Adipose tissue (tissue), 3 donors: ENCODE data around the gene SFXN3. TPM values are rescaled to one million over a fixed set of nuclear protein-coding genes. Genes with fewer than 3 reads are reported as not detected.

Experiments
- H3K27ac ChIP-seq: one replicate; pipeline ENCODE4 v1.5.1; 2013; ENCODE audit warnings: low read depth, low read length
- WGBS, 3 donors: extraction: QIAGEN DNeasy Blood & Tissue Kit; methylation state at CpG; one replicate each; pipeline ENCODE4 v1.1.7; 2013; 5-methylcytosine and 5-hydroxymethylcytosine counted together
- polyA plus RNA-seq, 3 donors: library from polyadenylated mRNA; stranded (reverse); fragments of 200-250 nt; gene quantifications; one replicate each; pipeline ENCODE4 v1.2.3, GENCODE V29; 2013
- donor health status: healthy with polysubstance abuse.
- donor health status: Bipolar disorder and iron deficiency.
- donor health status: healthy.

SFXN3 gene, protein sequence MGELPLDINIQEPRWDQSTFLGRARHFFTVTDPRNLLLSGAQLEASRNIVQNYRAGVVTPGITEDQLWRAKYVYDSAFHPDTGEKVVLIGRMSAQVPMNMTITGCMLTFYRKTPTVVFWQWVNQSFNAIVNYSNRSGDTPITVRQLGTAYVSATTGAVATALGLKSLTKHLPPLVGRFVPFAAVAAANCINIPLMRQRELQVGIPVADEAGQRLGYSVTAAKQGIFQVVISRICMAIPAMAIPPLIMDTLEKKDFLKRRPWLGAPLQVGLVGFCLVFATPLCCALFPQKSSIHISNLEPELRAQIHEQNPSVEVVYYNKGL
- polyA plus RNA-seq: 10 to 100 TPM; 17.0 to 47.8 (median 27.0) TPM

- 0 to 1% (median 0%) methylated on average over 38 of the region's 38 CpGs for WGBS, 3 donors
- H3K27ac ChIP-seq: peak within 1 kb of the TSS; percentile 71
These were observed at the start of gene SFXN3, which contains the start of gene PDZD7 for GRCh38 chr10:101031128-101031795. Gene SFXN3, plus strand, starts transcription at chr10:101031234. Its CDS starts 3,461 bp downstream, at chr10:101034695. Gene PDZD7, minus strand, starts transcription at chr10:101031129. Its CDS starts 910 bp downstream, at chr10:101030219.

DNA sequence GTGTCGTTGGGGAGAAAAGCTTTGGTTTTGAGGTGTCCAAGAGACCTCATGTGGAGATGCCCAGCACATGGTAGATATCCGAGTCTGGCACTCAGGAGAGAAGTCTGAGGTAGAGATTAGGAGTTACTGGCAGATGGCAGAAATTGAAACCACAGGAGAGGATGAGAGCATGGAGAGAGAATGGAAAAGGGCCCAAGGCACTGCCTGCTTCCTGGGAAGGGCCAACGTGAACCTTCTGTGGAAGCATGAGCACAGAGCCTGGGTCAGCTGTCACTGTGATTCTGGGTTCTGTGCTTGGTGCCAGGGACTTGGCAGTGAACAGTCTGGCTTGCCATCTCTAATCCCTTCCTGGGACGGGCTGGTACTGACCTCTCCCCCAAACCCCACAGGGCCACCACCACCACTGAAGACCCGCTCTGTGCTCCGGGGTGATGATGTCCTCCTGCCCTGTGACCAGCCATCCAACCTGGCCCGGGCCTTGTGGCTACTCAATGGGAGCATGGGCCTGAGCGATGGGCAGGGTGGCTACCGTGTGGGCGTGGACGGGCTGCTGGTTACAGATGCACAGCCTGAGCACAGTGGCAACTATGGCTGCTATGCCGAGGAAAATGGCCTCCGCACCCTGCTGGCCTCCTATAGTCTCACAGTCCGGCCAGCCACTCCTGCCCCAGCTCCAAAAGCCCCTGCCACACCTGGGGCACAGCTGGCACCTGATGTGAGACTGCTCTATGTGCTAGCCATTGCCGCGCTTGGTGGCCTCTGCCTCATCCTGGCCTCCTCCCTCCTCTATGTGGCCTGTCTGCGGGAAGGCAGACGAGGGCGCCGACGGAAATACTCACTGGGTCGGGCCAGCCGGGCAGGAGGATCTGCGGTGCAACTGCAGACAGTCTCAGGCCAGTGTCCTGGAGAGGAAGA is 47.9 kb upstream of the SFXN3 start:
- H3K27ac ChIP-seq: no peak overlapping the region
- WGBS, 3 donors: 86 to 91% (median 89%) methylated on average over 24 of the region's 24 CpGs

GRCh38 chr10:100983868-100984671 is 47.0 kb upstream of the SFXN3 start:
- WGBS, 3 donors: 81 to 88% (median 82%) methylated on average over 10 to 13 of the region's 13 CpGs
- no peak overlapping the region for H3K27ac ChIP-seq

DNA sequence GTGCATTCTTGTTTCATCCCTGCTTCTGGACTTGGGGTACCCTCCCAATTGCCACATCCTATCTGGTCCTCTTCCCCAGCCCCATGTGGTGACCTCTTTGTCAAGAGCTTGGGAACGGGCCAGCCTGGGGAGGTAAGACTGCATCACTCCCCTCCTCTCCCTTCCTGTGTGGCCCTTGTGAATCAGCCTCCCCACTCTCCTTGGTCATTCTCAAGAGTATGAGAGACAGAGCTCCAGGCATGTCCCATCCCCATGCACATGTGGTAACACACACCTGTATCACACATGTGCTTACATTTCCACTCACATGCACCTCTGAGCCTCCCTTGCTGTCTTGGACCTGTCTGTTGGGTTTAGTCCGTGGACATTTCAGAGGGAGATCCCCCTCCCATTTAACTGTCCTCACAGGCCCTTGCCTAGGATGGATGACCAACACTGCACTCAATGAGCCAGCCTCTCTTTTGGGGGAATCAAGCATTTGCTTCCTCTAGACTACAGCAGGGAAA is 46.3 kb upstream of the SFXN3 start:
- H3K27ac ChIP-seq: no peak overlapping the region
- 73 to 76% (median 74%) methylated on average over 2 of the region's 2 CpGs for WGBS, 3 donors

- no peak overlapping the region for H3K27ac ChIP-seq
- WGBS, 3 donors: 43 to 72% (median 66%) methylated on average over 5 of the region's 5 CpGs
These were observed 45.7 kb upstream of the SFXN3 start for GRCh38 chr10:100985336-100985735.

DNA sequence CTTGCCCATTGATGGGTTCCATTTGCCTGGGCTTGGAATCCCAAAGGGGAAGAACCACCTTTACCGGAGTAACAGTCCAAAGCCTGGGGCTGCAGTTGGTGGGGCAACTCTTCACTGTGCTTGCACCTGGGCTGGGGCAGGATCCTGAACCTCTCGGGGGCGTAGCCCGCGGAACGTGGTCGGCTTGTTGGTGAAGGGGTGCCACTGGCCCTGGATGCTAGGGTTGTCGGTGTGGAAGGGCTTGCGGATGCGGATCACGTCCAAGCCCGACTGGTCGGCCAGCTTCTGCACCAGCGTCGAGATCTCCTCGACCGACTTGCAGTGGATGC is 44.4 kb upstream of the SFXN3 start:
- H3K27ac ChIP-seq: no peak overlapping the region
- 8 to 29% (median 29%) methylated on average over 17 of the region's 17 CpGs for WGBS, 3 donors

- no peak within 1 kb of the TSS for H3K27ac ChIP-seq
- 1% methylated on average over 75 of the region's 75 CpGs for WGBS, 3 donors
These were observed 43.9 kb upstream of the SFXN3 start, which contains the start of the genes MRPL43 and TWNK for GRCh38 chr10:100986952-100987684. Gene MRPL43, minus strand, starts transcription at chr10:100987497. Its CDS starts 54 bp downstream, at chr10:100987443. Gene TWNK, plus strand, starts transcription at chr10:100987543. Its CDS starts 668 bp downstream, at chr10:100988211.

GRCh38 chr10:100987685-100988049 is 43.4 kb upstream of the SFXN3 start:
- 2% methylated on average over 15 of the region's 15 CpGs for WGBS, 3 donors
- no peak overlapping the region for H3K27ac ChIP-seq

DNA sequence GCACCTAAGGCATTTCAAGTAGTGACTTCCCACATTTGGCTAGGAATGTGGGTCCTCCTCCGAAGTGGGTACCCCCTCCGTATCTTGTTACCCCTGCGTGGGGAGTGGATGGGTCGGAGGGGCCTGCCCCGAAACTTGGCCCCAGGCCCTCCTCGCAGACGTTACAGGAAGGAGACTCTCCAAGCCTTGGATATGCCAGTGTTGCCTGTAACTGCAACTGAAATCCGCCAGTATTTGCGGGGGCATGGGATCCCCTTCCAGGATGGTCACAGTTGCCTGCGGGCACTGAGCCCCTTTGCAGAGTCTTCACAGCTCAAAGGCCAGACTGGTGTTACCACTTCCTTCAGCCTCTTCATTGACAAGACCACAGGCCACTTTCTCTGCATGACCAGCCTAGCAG is 42.9 kb upstream of the SFXN3 start:
- WGBS, 3 donors: 56 to 68% (median 60%) methylated on average over 10 of the region's 10 CpGs
- no peak overlapping the region for H3K27ac ChIP-seq

GRCh38 chr10:100989088-100989487 is 41.9 kb upstream of the SFXN3 start:
- H3K27ac ChIP-seq: no peak overlapping the region
- 70 to 93% (median 86%) methylated on average over 21 of the region's 21 CpGs for WGBS, 3 donors

DNA sequence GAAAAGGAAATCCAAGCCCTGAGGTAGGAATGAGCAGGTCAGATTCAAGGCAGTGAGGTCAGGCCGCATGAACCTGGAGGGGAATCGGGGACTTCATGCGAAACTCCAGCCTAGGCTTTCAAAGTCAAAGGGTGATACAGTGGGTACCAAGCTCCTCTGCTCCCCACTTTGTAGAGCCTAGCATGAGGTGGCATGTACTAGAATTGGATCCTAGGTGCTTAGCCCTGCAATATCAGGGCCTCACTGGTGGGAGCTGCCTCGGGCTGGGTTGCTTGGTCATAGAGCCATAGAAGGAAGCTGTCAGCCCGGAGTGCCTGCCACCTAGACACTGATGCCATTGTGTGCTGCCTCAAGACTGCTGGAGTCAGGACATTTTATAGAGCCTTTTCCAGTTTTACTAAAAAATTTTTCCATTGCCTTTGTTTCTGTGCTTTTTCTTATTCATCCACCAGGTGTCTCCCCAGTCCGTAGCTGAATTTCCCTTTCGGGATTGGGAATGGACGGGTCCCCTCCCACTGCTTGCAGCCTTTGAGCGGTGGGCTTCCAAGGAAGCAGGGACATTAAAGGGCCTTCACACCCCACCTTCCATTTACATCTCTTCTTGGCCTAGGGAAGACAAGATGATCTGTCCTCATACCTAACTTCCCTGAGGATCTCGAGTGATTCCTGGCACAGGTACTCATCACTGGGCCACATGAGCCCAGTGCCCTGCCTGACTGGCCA is 36.9 kb upstream of the SFXN3 start:
- no peak overlapping the region for H3K27ac ChIP-seq
- WGBS, 3 donors: 45 to 61% (median 59%) methylated on average over 10 of the region's 10 CpGs

DNA sequence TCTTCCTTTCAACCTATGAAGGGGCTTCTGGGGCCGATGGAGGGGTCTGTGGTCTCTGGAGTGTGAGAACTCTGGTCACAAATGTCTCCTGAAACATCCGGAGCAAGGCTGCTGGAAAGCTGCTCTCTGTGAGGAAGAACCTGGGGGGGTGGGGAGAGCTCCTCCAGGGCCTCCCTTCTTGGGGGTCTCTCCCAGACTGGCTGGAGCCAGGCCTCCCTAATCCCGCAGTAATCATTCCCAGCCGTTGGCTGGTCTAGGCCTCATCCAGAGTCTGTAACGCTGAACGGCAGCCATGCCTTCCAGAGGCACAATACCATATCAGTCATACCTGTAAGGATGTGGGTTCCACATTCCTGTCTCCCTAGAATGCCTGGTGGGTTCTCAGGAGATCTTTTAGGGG is 35.9 kb upstream of the SFXN3 start:
- WGBS, 3 donors: 67 to 71% (median 71%) methylated on average over 6 of the region's 6 CpGs
- H3K27ac ChIP-seq: no peak overlapping the region

DNA sequence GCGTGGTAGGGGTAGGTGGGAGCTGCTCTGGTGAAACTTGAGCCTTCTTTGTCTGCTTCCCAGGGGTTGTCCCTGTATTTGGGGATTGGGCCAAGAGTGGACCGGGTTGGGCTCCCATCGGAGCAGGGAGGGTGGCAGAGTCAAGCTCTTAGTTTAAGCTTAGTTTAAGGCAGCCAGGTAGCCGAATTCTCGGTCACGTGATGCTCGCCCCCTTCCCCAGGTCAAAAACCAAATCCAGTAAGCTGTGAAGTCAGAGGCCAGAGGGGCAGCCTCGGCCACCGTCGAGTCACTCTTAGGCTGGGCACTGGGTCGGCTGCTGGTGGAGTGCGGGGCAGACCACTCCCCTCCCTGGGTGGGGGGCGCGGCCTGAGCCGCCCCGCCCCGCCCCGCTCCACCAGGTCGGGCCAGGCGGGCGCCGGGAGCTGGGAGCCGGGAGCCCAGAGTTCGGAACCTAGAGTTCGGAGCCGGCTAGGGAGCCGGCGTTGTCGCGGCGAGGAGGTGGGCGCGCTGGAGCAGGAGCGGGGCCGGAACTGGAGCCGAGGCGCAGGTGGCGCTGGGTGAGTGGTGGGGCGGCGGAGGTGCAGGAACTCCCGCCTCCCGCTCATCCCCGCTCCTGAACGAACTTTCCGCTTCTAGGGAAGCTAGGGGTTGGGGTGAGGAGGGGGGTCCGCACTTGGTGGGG is 34.2 kb upstream of the SFXN3 start:
- no peak overlapping the region for H3K27ac ChIP-seq

DNA sequence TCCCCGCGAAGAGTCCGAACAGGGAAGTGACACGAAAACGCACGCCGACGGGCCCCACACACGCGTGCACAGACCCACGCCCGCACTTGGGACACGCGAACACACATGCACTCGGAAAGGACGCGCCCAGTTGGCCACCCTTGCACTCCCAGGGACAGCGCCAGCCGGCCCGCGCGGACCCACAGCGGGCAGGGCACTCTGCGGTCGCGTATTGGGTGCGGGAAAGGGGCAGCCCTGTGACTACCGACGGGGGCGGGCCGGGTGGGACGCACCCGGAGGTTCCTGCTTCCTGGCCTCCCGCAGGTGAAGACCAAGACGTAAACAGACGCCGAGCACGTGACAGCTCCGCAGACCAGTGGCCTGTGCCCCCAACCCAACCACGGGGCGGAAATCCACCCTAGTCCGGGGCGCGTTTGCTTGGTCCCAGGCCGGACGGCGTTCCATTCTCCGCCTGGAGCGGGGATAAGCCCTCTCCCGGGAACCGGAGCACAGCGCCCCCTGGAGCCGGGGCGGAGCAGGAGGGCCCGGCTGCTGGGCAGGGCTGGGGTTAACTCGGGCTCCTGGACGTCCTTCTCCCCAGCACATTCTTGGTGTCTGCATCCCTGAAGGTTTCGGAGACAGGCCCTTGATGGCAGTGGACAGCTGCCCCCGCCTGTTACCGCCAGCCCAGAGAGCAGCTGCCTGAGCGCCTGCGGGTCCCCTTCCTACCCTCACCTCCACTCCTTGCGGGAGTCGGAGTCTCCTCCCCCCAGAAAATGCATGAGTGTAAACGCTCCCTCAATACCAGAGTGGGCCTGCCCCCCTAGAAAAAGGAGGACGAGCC is 33.5 kb upstream of the SFXN3 start:
- 0% methylated on average over 45 to 66 of the region's 66 CpGs for WGBS, 3 donors
- H3K27ac ChIP-seq: no peak overlapping the region

More for the DNA sequence above, 34.2 kb upstream of the SFXN3 start:
- WGBS, 3 donors: 4 to 5% (median 5%) methylated on average over 40 to 46 of the region's 46 CpGs
